ENCODE measurements around the gene EBF3.

The EBF3 gene

DNA sequence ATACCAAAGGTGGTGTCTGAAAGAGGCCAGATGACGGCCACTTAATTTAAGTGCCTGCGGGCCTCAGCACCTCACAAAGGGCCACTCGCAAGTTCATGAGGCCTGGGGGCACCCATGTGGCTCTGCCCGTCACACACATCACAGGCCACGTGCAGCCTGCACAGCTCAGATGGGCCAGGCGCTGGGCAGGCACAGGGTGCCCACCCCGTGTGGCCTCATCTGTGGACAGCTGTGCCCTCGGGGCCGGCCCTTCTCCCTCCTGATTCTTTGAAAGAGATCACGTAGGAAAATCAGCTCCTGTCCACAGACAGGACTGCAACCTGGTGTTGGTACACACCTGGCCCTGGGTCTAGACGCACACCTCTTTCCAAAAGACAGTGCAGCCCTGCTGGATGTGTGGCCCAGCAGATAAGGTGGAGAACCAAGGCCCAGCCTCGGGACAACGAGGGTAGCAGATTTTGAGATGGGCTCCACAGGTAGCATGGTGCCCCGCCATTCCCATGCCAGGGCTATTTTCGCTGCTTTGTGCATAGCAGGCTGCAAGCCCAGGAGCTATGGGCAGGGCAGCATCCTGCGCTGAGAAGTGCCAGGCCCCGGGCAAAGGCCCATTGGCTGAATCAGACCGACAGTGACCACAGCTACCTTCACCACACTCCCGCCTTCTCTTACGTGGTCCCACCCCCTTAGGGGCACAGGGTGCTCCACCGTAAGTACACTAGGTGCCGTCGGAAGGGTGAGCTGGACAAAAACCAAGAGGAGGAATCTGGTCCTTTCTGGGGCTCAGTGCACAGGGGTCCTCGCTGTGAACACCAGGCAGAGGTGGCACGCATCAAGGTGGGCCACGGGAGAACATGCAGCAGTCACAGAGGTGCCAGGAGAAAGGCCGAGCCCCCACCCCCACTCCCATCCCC lies 124.5 kb downstream of the EBF3 start:
- no peak for DNase-seq

DNA sequence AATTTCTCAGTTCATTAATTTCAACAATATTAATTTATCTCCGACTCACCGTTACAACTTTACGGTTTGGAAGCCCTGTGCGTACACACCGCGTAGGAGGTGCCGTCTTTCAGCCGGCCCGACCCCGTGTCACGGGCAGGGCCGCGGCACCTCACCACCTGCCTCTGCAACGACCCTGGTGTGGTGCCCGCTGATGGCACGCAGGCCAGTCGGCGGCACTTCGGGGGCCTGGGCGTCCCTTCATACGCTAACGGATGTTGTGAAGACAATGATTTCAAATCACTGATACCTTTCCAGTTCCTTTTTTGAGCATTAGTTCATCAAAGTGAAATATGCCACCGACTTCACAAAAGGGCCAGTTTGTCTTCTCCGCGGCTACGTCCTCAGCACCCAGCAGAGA lies 125.3 kb downstream of the EBF3 start:
- DNase-seq, result no peak

DNA sequence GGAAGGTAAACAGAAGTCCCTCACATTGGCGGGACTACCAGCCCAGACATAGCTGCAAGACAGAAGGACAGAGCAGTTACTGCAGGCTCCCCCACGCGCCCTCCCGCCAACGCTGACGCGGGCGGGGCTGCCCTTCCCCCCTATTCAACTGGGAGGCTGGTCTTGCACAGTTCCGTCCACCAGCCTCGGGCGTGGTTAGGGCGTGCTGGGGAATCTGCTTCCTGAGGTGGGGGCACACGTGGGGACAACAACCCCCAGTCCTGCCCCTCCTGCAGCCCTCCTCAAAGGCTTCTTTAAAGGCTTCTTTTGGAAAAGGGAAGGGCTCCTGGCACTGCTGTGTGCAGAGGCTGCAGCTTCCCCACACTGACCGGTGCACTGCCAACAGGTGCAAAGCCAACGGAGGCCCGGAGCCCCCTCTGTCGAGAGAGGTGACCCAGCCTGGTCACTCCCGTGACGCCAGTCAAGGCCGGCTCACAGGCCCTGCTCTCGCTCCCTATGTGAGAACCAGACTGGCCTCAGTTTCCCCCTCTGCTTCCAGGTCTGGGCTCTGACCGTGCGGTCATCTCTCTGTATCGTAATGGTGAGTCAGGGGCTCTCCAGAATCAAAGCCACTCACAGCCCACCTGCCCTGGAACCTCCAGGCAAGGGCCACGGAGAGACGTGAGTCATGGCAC lies 126.0 kb downstream of the EBF3 start:
- DNase-seq, result no peak

DNA sequence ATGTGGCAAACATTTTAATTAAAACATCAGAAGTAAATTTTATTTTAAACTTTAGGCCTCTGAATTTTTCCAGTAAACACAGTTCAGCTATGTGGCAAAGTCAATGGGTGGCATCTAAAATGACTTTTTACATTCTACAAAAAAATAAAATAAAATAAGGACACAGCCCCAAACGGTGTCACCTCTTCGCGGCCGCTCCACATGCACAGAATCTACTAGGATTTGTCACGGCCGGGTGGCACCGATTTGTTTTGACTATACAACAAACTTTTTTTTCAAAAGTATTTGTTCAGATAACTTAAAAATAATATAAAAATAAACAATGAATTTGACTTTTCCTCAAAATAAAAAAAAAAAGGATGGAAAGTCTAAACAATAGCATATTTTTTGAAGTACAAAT lies 127.8 kb downstream of the EBF3 start:
- no peak for DNase-seq

DNA sequence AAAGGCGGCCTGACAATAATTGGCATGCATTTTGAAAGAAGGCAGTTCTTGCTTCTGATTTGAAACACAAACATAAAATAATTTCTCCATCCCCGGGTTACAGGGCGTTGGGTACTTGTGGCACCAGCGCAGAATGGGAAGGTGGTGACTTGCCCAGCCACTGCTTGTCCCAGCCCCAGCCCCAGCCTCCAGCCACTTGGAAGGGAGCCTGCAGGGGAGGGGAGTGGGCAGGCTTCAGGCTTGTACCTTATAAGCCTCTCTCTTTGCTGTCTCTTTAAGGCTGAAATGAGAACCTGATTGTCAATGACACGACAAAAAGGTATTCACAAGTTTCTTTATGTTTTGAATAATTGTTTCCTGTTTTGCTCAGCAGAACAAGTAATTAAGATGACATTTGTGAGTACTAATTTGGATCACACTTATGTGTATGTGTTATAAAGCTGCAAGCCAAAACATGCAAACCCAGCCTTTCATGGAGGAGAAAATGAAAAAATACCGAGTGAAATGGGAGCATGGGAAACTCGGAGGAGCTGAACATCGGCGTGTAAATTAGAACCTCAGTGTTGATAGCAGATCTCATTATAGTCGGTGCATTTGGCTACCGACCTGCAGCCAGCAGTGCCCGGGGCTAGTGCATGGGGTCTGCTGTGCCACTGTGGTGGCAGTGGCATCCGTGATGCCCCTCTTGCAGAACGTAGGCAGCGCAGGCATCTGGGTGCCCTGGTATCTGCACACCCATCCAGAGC lies 129.9 kb downstream of the EBF3 start:
- peak in 1 of 56 donors; percentile 7 for DNase-seq

DNA sequence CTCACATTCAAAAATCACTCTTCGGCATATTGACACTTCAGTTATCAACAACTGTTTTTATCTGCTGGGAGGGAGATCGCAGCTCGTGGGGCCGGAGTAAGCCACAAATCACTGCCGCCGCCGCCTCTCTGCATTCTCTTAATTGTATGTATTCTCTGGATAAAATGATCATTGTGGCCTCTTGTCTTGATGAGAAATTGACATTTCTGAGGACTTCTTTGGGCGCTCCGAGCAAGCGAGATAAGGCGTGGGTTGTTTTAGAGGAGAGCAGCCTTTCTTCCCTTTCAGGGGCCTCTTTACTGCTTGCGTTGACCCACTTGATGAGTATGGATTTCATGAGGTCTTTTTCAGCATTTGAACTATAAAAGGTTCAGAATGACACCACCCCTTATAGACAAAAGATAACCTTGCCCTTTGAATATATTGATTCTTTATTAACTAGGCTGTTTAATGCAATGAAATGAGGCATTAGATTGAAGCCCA lies 130.6 kb downstream of the EBF3 start:
- no peak for DNase-seq

DNA sequence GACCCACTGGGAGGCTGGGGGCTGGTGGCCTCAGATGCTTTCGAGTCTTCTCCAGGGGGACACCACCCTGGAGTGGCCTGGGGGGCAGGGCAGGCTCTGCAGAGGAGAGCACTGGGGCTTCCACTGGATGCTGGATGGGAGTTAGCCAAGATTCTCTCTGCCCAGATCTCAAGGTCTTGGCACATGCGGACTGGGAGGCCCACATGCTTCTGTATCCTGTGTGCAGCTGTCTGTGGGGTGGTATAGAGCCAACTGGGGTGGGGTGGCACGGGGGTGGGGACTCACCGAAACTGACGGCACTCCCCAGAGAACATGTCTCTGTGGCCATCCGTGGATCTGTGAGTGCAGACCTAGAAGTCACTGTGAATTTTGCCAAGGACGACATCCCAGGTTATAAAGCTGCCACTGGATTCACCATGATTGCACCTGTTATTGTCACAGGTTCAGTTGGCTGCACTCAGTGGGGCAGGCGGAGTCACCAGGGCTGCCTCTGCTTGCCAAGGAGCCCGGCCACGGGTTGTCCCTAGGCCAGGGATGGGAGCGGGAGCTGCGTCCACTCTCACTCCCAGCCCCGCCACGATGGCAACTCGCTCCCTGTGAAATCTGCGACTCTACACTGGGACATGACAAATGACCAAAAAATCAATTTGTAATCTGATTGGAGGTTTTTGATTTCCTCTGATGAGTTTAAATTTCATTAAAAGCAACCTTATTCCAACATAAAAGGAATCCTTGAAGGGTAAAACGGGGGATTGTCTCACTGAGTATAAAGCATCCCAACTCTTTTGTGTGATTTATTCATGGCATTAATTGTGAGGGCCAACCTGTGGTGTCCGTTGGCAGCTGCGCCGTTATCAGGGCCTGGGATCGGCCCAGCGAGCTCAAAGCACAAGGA lies 131.3 kb downstream of the EBF3 start:
- DNase-seq, result no peak

DNA sequence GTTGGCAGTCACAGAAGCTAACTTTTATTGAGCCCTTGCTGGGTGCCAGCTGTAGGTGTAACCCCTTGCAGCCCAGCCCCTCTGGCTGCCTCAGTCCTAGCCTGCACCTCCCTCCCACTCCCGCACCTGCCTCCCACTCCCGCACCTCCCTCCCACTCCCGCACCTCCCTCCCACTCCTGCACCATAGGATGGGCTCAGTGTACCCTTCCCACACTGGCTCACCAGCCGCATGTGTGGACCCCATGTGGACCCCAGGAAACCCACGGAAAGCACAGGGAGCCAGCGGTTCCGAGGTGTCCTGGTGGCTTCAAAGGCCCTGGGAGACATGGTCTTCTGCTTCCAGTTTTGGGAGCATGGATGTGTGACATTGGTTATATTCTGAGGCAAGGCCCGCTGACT lies 132.9 kb downstream of the EBF3 start:
- DNase-seq, result no peak

DNA sequence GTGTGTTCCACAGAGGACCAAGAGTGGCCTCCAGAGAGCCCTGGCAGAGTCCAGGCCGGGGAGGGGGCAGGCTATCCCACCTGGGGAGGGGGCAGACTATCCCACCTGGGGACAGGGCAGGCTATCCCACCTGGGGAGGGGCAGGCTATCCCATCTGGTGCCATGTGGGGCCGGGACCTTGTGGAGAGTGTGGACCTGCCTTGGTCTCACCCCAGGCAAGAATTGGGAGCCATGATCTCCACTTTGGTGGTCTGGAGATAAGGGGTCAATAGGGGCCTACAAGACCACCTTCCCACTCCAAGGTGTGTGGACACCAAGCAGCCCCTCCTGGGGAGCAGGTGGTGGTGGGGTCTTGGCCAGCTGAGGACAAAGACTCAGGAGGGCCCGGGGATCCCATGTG lies 138.2 kb downstream of the EBF3 start:
- DNase-seq, result no peak

DNA sequence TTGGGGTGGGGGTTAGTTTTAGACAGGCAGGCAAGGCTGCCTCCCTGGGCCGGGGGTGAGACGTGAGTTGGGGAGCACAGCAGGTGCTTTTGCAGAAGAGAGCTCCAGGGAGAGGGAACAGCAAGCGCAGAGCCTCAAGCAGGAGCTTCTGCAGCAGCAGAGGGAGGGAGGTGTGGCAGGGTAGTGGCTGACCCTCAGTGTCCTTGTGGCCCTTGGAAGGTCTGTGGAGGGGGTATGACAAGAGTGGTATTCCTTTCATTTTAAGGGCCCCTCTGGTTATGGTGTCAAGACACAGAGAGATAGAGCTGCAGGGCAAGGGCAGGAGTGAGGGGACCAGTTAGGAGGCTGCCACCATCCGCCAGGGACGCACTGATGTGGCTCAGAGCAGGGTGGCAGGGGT lies 138.9 kb downstream of the EBF3 start:
- no peak for DNase-seq

DNA sequence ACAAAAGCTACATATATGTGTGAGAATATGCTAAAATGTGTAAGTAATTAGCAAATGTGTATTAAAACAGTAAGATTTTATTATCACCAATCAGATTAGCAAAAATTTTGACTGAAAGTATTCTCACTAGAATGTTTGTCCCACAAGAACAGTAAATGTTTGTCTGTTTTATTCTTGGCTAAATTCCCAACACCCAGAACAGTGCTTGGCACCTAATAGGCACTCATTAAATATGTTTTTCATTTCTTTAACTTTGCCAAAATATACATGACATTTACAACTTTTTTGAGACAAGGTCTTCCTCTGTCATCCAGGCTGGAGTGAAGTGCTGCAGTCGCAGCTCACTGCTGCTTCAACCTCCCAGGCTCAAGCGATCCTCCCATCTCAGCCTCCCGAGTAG lies 143.6 kb downstream of the EBF3 start:
- no peak for DNase-seq

DNA sequence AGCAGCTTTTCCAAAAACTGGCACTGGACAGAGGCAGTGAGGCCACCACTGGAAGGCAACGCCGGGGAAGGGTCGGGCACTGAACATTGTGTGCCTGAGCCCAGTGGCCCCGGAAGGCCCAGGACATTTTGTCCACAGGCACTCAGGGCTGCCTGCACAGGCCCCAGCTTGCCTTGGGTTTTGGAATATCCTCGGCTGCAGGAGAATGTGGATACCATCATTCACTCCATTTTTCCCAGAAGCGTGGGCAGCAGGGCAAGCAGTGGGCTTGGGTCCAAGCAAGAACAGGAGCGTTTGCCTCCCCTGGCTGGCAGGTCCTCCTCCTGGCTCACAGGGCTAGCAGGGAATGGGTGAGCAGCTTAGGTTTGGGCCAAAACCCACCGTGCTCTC lies 147.4 kb downstream of the EBF3 start:
- DNase-seq, result no peak

DNA sequence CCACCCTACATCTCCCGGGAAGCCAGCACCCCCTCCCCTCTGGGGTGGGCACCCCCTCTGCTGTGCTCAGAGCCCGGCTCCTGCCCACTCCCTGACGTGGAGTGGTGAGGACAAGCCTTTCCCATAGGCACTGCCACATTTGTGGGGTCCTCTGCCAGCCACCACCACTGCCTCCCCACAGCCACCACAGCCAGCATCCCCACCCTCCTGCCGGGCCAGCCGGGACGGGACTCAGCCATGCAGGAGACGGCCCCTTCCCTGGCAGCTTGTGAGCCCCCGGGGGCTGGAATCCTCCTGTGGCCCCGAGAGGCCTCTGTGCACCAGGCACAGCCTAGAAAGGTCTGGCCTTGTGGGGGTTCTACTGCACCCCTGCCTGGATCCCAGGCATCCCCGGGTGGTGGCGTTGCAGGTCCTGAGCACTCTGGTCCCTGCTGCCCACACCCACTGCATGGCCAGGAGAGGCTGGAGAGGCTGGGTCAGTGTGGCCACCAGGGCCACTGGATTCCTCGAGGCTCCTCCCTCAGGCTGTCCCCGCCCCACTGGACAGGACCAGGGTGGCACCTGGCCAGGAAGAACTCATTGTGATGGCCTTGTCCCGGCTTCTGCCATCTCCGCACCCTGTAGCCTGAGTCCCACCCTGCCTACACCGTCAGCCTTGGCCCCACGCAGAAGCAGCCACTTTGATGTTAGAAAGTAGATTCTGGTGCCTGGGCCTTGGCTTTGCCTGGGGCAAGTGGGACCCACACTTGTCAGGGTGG lies 148.0 kb downstream of the EBF3 start:
- no peak for DNase-seq

DNA sequence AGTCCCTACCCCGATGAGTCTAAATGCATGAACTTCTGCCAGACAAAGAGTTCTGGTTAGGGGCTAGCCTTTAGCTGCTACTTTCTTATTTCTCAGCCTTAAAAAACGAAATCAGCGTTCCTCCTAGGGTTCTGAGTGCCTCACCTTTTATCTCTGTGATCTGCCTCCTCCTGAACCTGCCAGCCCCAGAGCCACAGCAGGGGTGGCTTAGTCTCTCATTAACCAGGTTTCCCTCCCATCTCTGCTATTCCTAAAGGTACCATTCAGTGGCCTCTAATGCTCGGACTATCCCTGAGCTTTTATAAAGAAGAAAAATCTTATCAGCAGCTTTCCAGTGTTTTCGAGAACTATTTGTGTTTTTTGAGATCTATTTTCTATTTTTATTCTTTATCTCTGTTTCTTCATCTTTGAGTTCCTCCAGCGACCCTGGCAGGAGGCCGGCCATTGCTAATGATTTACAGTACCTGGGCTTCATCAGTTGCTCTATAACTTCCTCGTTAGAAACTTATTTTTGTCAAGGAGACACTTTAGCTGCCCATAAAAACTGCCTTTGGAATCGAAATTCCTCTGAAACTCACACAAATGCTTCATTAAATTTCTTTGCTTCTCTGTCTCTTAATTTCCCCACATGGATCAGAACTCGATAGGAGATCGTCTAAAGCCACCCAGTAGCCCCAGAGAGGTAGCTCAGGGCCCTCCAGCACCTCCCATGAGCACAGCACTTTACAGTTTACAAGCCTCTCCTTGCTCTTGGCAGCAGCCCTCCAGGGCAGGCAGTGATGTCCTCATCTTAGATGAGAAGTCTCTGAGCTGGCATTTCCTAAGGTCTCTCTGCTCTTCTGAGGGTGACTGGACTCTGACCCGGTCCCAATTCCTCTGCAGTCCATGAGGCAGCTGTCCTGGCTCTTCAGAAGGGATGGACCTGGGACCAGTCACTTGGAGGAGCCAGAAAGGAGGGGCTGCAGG lies 149.1 kb downstream of the EBF3 start:
- DNase-seq, result no peak

DNA sequence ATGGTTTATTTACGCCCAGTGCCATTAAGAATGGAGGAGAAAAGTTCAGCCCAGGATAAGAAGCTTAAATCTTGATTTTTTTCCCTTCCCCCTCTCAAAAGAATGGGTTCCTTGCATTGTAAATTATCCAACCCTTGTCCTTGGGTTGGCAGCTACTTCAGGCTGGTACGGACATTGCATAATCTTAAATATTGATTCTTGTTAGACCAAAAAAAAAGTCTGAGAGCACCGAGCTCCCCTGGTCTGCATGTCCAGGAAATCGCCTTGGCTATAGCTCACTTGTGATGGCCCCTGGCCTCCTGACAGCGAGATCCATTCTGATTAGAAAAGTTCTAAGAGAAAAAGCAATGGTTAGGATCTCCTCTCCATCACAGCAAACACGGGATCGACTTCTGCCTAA lies 151.7 kb downstream of the EBF3 start:
- no peak for DNase-seq

DNA sequence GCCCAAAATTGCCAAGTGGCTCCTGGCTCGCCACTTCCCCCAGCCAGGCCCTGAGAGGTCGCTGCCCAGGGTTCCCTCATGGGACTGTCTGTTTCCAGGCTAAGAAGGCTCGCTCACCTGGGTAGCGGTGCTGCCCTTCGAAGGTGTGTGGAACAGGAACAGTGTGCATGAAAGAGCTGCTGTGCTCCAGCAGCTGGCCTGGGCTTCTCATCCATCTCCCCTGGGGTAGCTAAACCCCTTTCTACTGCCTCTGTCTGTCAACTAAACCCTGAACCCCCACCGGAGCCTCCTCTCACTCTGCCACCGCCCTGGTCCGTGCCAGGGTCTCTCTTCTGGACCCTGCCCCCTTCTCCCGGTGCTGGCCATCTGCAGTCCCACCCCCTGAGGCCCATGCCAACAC lies 152.9 kb downstream of the EBF3 start:
- no peak for DNase-seq

DNA sequence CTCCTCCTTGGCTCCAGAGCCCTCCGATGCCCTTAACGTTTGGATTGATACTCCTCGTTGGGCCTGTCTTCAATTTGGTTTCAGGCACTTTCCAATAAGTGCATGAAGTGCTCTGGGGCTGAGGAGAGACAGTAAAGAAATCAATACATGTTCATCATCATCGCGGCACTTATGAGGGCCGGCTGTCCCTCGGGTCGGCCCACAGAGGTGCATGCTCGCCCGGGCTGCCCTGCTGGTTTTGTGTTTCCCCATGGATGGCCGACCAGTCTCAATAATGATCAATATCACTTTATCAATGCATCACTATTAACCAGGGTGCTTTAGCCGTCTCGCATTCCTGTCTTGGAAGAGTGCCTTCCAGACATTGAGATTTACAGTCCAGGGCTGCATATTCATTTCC lies 154.2 kb downstream of the EBF3 start:
- DNase-seq, result no peak

DNA sequence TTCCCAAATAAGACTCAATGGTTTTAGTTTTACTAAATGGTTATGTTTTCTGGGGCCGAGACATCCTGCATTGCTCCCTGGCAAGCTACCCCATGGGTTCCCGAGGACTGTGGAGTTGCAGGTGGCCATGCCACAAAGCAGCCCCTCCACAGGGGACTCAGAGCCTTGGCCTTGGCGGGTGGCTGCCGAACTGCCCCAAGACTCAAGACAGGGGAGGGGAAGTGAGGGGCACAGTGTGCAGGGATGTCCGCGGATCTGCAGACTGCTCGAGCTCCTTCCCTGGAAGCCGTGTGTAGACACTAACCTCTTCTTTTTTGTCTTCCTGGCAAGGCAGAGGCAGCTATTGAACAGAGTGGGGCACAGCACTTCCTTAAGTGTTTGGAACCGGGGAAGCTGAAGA lies 154.6 kb downstream of the EBF3 start:
- DNase-seq, result no peak
